ENCODE results near the gene PSMG3. TPM values are rescaled to one million over a fixed set of nuclear protein-coding genes. Genes with fewer than 3 reads are reported as not detected.

Gene PSMG3
- total and polyA plus RNA-seq, 2 donors (not counting 3 experiments of a cell fraction or from before 2014, with no cell fraction given), result 25.5 to 49.7 TPM

DNA sequence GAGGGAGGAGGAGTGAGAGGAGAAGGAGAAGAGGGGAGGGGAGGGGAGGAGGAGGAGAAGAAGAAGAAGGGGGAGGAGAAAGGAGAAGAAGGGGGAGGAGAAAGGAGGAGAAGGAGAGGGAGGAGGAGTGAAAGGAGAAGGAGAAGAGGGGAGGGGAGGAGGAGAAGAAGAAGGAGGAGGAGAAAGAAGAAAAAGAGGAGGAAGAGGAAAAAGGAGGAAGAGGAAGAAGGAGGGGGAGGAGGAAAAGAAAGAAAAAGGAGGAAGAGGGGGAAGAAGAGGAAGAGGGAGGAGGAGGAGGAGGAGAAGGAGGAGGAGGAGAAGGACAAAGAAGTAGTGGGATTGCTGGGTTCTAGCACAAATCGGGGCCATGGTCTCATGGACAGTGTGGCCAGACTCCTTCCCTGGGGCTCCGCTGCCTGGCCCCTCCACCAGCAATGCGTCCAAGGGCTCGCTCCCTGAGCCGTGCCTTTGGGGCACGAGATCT, 43.5 kb downstream of the PSMG3 start:
- CTCF ChIA-PET, result no interaction called here
- Histone ChIP-seq H3K9ac (replicated peaks; ENCODE audit: extremely low read depth, insufficient read depth, low read length) (no peak overlapping the region), H3K27ac (ENCODE audit: insufficient read depth, low read depth, low read length) (no peak overlapping the region), H3K27me3 (ENCODE audit: control insufficient read depth in 2 of 2, insufficient read depth in 2 of 2, low read length in 2 of 2) (peaks cover 7 to 11% of the 10 kb centered on the region in 2 experiments), H3K4me3 (replicated peaks in 1 of 3; ENCODE audit: insufficient read depth in 1 of 3, low read depth in 1 of 3, low read length in 3 of 3) (no peak overlapping the region), H4K20me1 (replicated peaks; ENCODE audit: control insufficient read depth, extremely low read depth, insufficient read depth, low read length) (no peaks in the 10 kb centered on the region), H3K9me1 (replicated peaks; ENCODE audit: control insufficient read depth, extremely low read depth, insufficient read depth, low read length) (no peaks in the 10 kb centered on the region), H3K4me1 (ENCODE audit: control insufficient read depth, extremely low read depth, insufficient read depth, low read length) (no peaks in the 10 kb centered on the region), H3K9me3 (replicated peaks; ENCODE audit: control insufficient read depth, insufficient read depth, low read length) (no peaks in the 10 kb centered on the region), H3K79me2 (ENCODE audit: control insufficient read depth, insufficient read depth, low read length) (peaks cover 2% of the 10 kb centered on the region), H2AFZ (ENCODE audit: low read depth, low read length) (no peak overlapping the region), H3K36me3 (ENCODE audit: control insufficient read depth in 2 of 2, extremely low read depth in 1 of 2, insufficient read depth in 2 of 2, low read length in 2 of 2) (no peaks in the 10 kb centered on the region), H3K4me2 (ENCODE audit: insufficient read depth, low read length) (no peak overlapping the region)
- FAIRE-seq, result no peak
- dilution Hi-C loops (cut with MboI; ENCODE audit: extremely low pct_ligation_motif_present, low sequenced_read_pairs), result no loop called here
- no peak for TF ChIP-seq POLR2AphosphoS5 (IDR thresholded peaks at IDR 0.05; ENCODE audit: insufficient read depth, low read depth, low read length)
- TF ChIP-seq, protein P1, sequence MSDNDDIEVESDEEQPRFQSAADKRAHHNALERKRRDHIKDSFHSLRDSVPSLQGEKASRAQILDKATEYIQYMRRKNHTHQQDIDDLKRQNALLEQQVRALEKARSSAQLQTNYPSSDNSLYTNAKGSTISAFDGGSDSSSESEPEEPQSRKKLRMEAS (IDR thresholded peaks at IDR 0.05; ENCODE audit: insufficient read depth, insufficient read length), result no peak
- no peak for TF ChIP-seq POLR2A (IDR thresholded peaks at IDR 0.05; ENCODE audit: low read depth, low read length)
- TF ChIP-seq JUN (IDR thresholded peaks at IDR 0.05; ENCODE audit: borderline replicate concordance, insufficient read depth, insufficient read length, low read depth), result no peak
- TF ChIP-seq, protein P2, sequence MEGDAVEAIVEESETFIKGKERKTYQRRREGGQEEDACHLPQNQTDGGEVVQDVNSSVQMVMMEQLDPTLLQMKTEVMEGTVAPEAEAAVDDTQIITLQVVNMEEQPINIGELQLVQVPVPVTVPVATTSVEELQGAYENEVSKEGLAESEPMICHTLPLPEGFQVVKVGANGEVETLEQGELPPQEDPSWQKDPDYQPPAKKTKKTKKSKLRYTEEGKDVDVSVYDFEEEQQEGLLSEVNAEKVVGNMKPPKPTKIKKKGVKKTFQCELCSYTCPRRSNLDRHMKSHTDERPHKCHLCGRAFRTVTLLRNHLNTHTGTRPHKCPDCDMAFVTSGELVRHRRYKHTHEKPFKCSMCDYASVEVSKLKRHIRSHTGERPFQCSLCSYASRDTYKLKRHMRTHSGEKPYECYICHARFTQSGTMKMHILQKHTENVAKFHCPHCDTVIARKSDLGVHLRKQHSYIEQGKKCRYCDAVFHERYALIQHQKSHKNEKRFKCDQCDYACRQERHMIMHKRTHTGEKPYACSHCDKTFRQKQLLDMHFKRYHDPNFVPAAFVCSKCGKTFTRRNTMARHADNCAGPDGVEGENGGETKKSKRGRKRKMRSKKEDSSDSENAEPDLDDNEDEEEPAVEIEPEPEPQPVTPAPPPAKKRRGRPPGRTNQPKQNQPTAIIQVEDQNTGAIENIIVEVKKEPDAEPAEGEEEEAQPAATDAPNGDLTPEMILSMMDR (IDR thresholded peaks at IDR 0.05; ENCODE audit: extremely low read depth in 1 of 2, insufficient read depth in 1 of 2, low read depth in 1 of 2, low read length in 2 of 2), result no peak
- no peak for TF ChIP-seq GATA2 (IDR thresholded peaks at IDR 0.05; ENCODE audit: insufficient read depth, insufficient read length, low read depth, low read length)
- TF ChIP-seq MYC (IDR thresholded peaks at IDR 0.05; ENCODE audit: low read depth, low read length), result no peak
- TF ChIP-seq FOS (IDR thresholded peaks at IDR 0.05; ENCODE audit: borderline replicate concordance, insufficient read depth, low read length), result no peak
- no peak for TF ChIP-seq EZH2 (IDR thresholded peaks at IDR 0.05; ENCODE audit: borderline replicate concordance, low read depth, low read length, severe bottlenecking)
- intact Hi-C loops (cut with micrococcal nuclease), result loop anchor here (1.0 kb wide), 1 partner anchor 30 kb away; the partner anchor contains the start of gene TMEM184A
- POLR2A ChIA-PET, result no interaction called here
- BruUV-seq (replicated peaks), result no TSS peak
- DNase-seq (ENCODE audit: low read depth, low spot score), result no peak
